GM12873 (cell line): Measurements from ENCODE around the gene ANKRD34A.

Source experiments
- CTCF ChIP-seq: IDR thresholded peaks from 2 replicates; pipeline ENCODE4 v1.5.1; 2012; ENCODE audit warnings: low read depth, mild to moderate bottlenecking, moderate library complexity, low read length, control low read depth; ENCODE audit not compliant: insufficient read depth; ENCODE audit errors: missing control alignments

The ANKRD34A gene

DNA sequence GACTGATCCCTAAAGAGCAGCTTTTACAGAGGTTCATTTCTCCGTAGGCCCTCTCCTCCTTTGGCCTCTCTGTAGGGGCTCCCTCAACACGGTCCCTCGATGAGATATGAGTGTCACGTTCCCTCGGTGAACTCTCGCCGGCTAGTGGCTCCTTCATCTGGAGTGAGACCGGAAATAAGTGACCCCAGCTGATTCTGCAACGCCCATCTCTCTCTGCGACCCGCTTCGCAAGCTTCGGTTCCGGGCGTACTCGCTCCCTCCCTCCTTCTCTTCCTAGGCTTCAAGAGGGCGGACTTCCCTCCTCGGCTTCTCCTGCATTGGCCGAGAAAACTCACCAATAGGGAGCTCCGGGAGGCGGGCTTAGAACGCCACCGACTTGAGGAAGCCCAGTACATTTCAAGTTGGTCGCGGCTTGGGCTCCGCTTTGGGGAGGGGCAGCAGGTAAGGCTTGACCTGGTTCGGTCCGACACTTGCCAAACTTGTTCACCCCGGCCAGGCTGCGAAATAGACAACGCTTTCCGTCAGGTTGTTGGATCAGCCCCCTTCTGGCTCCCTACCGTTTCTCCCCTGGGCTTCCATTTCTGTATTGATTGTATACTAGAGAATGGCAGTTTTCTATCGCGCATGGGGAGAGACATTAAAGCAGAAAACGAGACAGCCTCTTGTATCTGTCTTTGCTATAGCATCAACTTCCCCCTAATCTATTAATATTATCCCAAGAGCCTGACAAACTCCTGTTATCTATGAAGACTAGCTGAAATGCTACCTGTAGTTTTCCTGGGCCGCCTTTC is at the start of gene ANKRD34A, which contains the start of gene POLR3GL:
TSS of gene ANKRD34A (minus strand) at position 248 of the 791 bp plus-strand sequence. CDS start 2,816 bp downstream, outside the sequence.
TSS of gene POLR3GL (plus strand) at position 363 of the 791 bp plus-strand sequence. CDS start 10,176 bp downstream, outside the sequence.
- no peak for TF ChIP-seq CTCF

- no peak for TF ChIP-seq CTCF
Measured at GRCh38 chr1:146013559-146013922, 49.2 kb upstream of the ANKRD34A start.

- TF ChIP-seq CTCF = peak; percentile 67
Measured at GRCh38 chr1:146012703-146013558, 48.6 kb upstream of the ANKRD34A start.

- no peak for TF ChIP-seq CTCF
Measured at GRCh38 chr1:146010126-146010738, 45.9 kb upstream of the ANKRD34A start.

DNA sequence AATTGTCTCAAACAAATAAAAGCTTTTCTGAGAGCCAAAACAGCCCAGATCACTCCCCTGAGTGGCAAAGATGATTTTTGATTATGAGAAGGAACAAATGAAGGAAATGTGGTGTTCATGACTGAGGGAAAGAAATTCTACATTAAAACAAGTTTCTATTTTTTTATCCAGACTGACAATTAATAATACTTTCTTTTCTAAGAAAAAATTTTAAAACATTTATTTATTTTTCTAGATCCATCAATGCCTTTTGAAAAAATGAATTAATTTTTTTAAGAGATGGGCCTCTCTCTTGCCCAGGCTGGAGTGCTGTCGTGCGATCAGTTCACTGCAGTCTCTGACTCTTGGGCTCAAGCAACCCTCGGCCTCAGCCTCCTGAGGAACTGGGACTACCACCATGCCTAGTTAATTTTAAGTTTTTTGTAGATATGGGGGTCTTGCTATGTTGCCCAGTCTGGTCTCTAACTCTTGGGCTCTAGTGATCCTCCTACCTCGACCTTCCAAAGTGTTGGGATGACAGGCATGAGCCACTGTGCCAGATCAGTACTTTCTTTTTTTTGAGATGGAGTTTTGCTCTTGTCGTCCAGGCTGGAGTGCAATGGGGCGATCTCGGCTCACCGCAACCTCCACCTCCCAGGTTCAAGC is 43.2 kb upstream of the ANKRD34A start:
- TF ChIP-seq CTCF = no peak

DNA sequence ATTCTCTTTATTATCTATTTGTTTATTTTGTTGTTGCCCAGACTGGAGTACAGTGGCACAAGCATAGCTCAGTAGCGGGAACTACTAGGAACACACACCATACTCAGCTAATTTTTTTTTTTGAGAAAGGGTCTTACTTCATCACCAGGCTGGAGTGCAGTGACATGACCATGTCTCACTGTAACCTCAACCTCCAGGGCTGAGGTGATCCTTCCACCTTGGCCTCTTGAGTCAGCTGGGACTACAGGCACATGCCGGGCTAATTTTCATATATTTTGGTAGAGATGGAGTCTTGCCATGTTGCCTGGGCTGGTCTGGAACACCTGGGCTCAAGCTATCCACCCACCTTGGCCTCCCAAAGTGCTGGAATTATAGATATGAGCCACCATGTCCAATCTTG is 37.3 kb upstream of the ANKRD34A start:
- no peak for TF ChIP-seq CTCF
